NCI-H1105 (cell line): ENCODE results near the gene RDH11.

ENCODE experiments used
- DNase-seq: peaks from one replicate; lab custom pipeline; 2025; lab: John Stamatoyannopoulos, UW

The RDH11 gene

GRCh38 chr14:67646131-67646530 lies 49.4 kb downstream of the RDH11 start:
- no peak for DNase-seq

DNA sequence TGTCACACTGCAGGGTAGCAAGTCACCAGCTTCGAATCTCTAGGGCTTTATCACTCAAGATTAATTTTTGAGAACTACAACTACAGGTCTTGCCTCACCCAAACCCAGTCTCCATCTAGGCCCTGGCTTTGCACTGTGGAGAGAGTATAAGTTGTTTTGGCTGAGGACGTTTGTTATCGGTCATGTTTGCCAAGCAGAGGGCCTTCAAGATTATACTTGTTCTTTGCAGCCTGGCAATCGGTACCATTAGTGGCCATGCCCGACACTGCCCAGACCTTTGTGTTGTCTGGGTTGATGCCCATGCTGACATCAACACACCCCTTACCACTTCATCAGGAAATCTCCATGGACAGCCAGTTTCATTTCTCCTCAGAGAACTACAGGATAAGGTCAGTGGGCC lies 50.1 kb downstream of the RDH11 start:
- DNase-seq = no peak

GRCh38 chr14:67644428-67644827 lies 51.1 kb downstream of the RDH11 start:
- DNase-seq = no peak

DNA sequence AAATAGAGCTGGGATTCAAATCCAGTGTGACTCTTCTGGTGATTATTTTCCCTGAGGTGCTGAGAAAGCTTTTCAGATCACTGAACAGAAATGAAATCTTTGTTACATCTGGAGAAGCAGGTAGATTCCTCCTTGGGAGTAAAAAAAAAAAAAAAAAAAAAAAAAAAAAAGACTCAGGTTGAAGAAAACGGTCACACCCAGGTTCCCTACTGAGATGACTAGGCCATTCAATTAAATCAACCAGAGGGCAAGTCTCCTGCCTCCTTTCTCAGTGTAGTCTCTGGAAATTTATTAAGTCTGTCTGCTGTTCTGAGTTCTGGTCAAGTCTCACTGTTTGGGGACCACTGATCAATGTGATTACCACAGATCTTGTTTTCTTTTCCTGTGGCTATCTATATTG lies 51.9 kb downstream of the RDH11 start:
- DNase-seq = no peak

DNA sequence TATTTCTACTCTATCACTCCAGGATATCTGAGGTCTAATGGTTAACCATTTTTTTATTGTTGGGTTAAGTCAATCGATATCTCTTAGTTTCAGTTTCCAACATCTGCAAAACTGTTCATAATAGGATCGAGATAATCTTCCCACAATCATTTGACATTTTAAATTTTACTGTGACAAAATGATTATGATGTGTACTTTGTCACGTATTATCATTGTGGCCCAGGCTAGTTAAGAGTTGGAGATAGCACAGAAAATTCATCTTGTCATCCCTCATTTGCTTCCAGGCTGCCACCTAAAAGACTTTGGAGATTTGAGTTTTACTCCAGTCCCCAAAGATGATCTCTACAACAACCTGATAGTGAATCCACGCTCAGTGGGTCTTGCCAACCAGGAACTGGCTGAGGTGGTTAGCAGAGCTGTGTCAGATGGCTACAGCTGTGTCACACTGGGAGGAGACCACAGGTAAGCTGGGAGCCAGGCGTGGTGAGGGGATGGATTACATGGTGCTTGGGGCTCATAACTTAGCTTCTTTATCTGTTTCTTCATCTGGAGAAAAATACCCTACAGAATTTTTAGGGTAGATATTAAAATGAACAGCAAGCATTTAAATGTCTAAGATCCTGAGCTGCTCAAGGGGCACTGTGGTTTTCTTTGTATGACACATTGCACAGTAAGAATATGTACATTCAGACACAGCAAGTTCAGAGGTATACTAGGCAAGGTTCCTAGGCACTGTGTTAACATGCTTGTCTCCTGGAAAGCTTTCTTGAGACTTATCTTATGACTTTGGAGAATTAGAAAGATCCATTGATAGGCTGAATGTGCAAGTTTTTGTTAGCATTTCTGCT lies 53.4 kb downstream of the RDH11 start:
- no peak for DNase-seq

- DNase-seq = no peak
Measured at GRCh38 chr14:67641480-67641879, 54.1 kb downstream of the RDH11 start.

DNA sequence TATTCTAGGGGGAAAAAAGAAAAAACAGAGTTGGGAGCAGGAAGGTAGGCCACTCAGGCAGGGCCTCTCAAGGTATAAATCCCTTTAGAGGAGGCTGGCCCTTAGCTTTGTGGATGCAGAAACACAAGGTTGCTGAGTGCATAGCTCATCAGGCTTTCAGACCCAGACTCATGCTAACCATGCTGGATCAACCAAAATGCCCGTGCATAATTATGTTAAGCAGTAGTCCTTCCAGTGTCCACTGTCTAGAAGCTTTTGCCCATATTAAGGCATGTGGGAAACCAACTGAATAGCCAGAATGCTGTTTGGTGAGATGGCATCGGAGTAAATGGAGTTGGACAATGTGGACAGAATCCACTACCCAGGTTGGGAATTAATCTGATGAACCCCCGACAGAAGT lies 56.9 kb downstream of the RDH11 start:
- DNase-seq = no peak

GRCh38 chr14:67636361-67636919 lies 59.1 kb downstream of the RDH11 start:
- no peak for DNase-seq

DNA sequence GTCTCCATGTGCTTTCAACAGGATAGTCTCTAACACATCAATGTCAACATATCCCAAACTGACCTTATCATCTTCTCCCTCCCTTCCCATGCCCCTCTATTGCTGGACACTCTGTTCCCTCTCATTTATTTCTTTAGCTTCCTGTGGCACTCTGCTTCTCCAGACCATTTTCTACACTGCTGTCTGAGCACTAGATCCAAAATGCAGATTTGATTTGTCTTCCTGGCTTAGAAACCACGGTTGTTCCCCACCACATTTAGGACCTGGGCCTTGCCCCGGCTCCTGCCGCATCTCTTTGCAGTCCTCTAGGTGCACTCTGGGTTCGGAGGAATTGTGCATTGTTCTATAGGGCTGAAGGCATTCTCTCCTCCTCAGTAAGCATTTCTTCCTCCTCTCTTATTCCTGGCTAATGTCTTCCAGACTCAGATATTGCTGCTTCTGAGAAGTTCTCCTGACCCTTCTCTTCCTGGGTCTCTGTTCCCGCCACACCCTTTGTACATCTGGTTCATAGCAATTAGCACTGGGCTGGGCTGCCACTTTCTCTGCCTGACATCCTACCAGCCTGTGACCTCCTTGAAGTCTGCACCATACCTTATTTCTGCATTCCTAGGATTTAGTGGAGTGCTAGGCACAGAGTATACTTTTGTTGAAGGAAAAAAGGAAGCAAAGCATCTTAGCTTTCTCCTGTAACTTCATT lies 62.0 kb downstream of the RDH11 start:
- no peak for DNase-seq

DNA sequence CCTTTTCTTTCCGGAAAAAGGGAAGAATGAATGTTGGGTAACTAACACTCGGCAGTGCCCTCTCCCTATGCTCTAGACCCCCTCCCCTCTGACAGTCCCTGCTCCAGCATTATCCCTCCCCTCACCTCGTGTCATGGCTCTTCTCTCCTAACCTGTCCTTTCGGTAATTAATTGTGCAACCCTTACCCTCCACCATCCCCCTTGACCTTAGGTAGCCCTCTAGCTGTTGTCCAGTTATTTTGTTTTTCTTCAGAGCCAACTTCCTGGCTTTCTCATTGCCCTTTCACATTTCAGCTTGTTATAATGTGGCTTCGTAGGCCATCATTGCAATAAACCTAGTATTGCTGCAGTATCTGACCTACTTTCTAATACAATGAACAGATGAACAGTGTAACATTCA lies 64.6 kb downstream of the RDH11 start:
- no peak for DNase-seq

DNA sequence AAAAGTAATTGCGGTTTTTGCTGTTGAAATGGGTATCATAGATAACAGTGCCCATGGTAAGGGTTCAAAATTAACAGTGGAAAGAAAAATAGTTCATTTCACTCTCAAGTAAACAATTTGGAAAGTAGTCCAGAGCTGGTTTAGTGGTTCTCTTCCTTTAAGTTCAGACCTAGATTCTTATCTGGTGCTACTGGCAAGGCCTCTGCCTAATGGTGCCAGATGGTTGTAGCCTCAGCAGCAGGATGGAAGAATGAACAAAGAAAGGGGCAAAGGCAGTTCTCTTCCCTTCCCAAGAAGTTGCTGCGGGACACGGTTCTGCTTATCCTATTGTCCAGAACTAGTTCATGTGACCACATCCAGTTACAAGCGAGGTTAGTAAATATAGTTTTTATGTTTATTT lies 65.4 kb downstream of the RDH11 start:
- no peak for DNase-seq

- no peak for DNase-seq
Measured at GRCh38 chr14:67627519-67627918, 68.0 kb downstream of the RDH11 start.
